GM23338 (cell line): ENCODE data around the gene CFAP58. TPM values are rescaled to one million over a fixed set of nuclear protein-coding genes. Genes with fewer than 3 reads are reported as not detected.

Source experiments
- ATAC-seq: fragments of 200-7000 bp; cut with Tn5 transposase; 3 replicates; pipeline ENCODE4 v1.9.1; 2020
- DNase-seq: peaks from one replicate; pipeline ENCODE4 v3.0.0-alpha.2; 2015; ENCODE audit warnings: low spot score
- H2AFZ ChIP-seq: fragments of 200-600 bp; sonication (generic); 2 replicates; pipeline ENCODE4 v1.8.0; 2016; ENCODE audit warnings: antibody characterized with exemption, mild to moderate bottlenecking, moderate library complexity
- H3F3A ChIP-seq: fragments of 200-600 bp; sonication (generic); replicated peaks from 2 replicates; pipeline ENCODE4 v1.8.0; 2017; ENCODE audit warnings: antibody characterized with exemption, mixed run types, low read depth
- H3K27ac ChIP-seq: fragments of 200-600 bp; sonication (generic); 2 replicates; pipeline ENCODE4 v1.6.1; 2016; ENCODE audit warnings: low read depth
- H3K27me3 ChIP-seq: fragments of 200-600 bp; sonication (generic); 2 replicates; pipeline ENCODE4 v1.8.0; 2016; ENCODE audit warnings: mild to moderate bottlenecking, mixed run types, moderate library complexity; ENCODE audit not compliant: insufficient read depth
- H3K36me3 ChIP-seq: fragments of 200-600 bp; sonication (generic); 2 replicates; pipeline ENCODE4 v1.8.0; 2016; ENCODE audit warnings: mild to moderate bottlenecking; ENCODE audit not compliant: insufficient read depth
- H3K4me1 ChIP-seq: fragments of 200-600 bp; sonication (generic); 2 replicates; pipeline ENCODE4 v1.8.0; 2016; ENCODE audit warnings: mild to moderate bottlenecking, moderate library complexity; ENCODE audit not compliant: insufficient read depth
- H3K4me2 ChIP-seq: fragments of 200-600 bp; sonication (generic); 2 replicates; pipeline ENCODE4 v1.7.1; 2017; ENCODE audit warnings: mixed run types
- H3K4me3 ChIP-seq: fragments of 200-600 bp; sonication (generic); 2 replicates; pipeline ENCODE4 v1.6.1; 2016; ENCODE audit warnings: mixed run types
- H3K79me2 ChIP-seq: fragments of 200-600 bp; sonication (generic); replicated peaks from 2 replicates; pipeline ENCODE4 v1.8.0; 2017; ENCODE audit warnings: mild to moderate bottlenecking; ENCODE audit not compliant: insufficient read depth
- H3K9me2 ChIP-seq: fragments of 200-600 bp; sonication (generic); 2 replicates; pipeline ENCODE4 v1.8.0; 2017; ENCODE audit not compliant: insufficient read depth
- H4K20me1 ChIP-seq: fragments of 200-600 bp; sonication (generic); replicated peaks from 2 replicates; pipeline ENCODE4 v1.8.0; 2017; ENCODE audit warnings: mild to moderate bottlenecking; ENCODE audit not compliant: insufficient read depth
- H3K27ac Mint-ChIP-seq: 2 replicates; pipeline ENCODE4 v1.8.0; 2020; ENCODE audit warnings: inconsistent platforms, mild to moderate bottlenecking, moderate library complexity, mixed read lengths
- H3K27me3 Mint-ChIP-seq: 3 replicates; pipeline ENCODE4 v1.8.0; 2022; ENCODE audit warnings: low read depth, mild to moderate bottlenecking, moderate library complexity, mixed read lengths, inconsistent platforms; ENCODE audit not compliant: insufficient read depth, poor library complexity
- H3K36me3 Mint-ChIP-seq: 3 replicates; pipeline ENCODE4 v1.8.0; 2021; ENCODE audit warnings: low read depth, mild to moderate bottlenecking, inconsistent platforms, moderate library complexity, mixed read lengths
- H3K4me1 Mint-ChIP-seq: 3 replicates; pipeline ENCODE4 v1.8.0; 2020; ENCODE audit warnings: mild to moderate bottlenecking, inconsistent platforms, mixed read lengths
- H3K4me3 Mint-ChIP-seq: 3 replicates; pipeline ENCODE4 v1.8.0; 2021; ENCODE audit warnings: moderate library complexity, mild to moderate bottlenecking, inconsistent platforms, mixed read lengths
- H3K9me3 Mint-ChIP-seq: 3 replicates; pipeline ENCODE4 v1.8.0; 2020; ENCODE audit warnings: moderate library complexity, mild to moderate bottlenecking, inconsistent platforms, mixed read lengths
- CREB1 ChIP-seq: fragments of 250-450 bp; sonication (Bioruptor Pico); IDR thresholded peaks from 2 replicates; pipeline ENCODE4 v1.5.0; 2020; ENCODE audit warnings: low read depth, mild to moderate bottlenecking, moderate library complexity
- EZH2 ChIP-seq: fragments of 200-600 bp; sonication (generic); IDR thresholded peaks from one replicate; pipeline ENCODE4 v1.8.0; 2017; ENCODE audit warnings: antibody characterized with exemption, mild to moderate bottlenecking, low read depth; ENCODE audit not compliant: unreplicated experiment
- EZH2phosphoT487 ChIP-seq: fragments of 200-600 bp; sonication (generic); IDR thresholded peaks from one replicate; pipeline ENCODE4 v1.8.1; 2018; ENCODE audit warnings: antibody characterized with exemption; ENCODE audit not compliant: unreplicated experiment
- JUNB ChIP-seq: IDR thresholded peaks from one replicate; pipeline ENCODE4 v1.6.1; 2016; ENCODE audit warnings: antibody characterized with exemption; ENCODE audit not compliant: unreplicated experiment
- POLR2AphosphoS5 ChIP-seq: IDR thresholded peaks from 2 replicates; pipeline ENCODE4 v1.6.1; 2016; ENCODE audit warnings: antibody characterized with exemption, low read depth
- STAT1 ChIP-seq: IDR thresholded peaks from one replicate; pipeline ENCODE4 v1.6.1; 2016; ENCODE audit warnings: antibody characterized with exemption; ENCODE audit not compliant: unreplicated experiment
- ZNF114 ChIP-seq: fragments of 250-450 bp; sonication (Bioruptor Pico); IDR thresholded peaks from 2 replicates; pipeline ENCODE4 v1.5.0; 2020; ENCODE audit warnings: mild to moderate bottlenecking, moderate library complexity
- ZNF331 ChIP-seq: fragments of 250-450 bp; sonication (Bioruptor Pico); IDR thresholded peaks from 2 replicates; pipeline ENCODE4 v1.5.0; 2020; ENCODE audit warnings: low read depth, mild to moderate bottlenecking, moderate library complexity
- polyA plus RNA-seq: library from polyadenylated mRNA; unstranded; fragments of >200 nt; fragmentation: Nextera tagmentation; extraction: Ambion mirVana; gene quantifications from 2 replicates; pipeline ENCODE4 v1.2.1, GENCODE V29; 2016
- total RNA-seq: library from RNA; depleted of rRNA; stranded (reverse); fragments of >200 nt; shearing (Covaris generic); gene quantifications from 2 replicates; pipeline ENCODE4 v1.2.3, GENCODE V29; 2014
- TF ChIP-seq, protein P1 (sequence below): fragments of 250-450 bp; sonication (Bioruptor Pico); IDR thresholded peaks from 2 replicates; pipeline ENCODE4 v1.5.0; 2020; ENCODE audit warnings: mild to moderate bottlenecking, moderate library complexity
- TF ChIP-seq, protein P2 (sequence below): IDR thresholded peaks from 2 replicates; pipeline ENCODE4 v1.6.1; 2016; ENCODE audit warnings: antibody characterized with exemption

The CFAP58 gene
- total and polyA plus RNA-seq, 2 experiments from 2014 or later, result 0.63 to 0.89 TPM

DNA sequence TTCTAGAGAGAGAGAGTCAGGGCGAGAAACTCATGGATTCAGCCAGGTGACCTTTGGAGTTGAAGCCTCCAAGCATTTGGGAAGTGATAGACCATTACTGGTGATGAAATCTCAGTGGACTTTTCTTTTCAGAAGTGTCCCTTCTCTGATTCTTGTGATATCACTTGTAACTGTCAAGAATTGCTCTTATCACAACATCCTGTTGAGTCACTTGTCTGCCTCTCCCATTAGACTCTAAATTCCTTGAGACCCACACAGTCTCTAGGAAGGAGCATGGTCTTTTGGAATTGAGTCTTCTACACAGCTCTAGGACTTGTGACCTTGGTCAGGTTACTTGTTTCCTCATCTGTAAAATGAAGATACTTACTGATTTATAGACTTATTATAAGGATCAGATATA is 81.0 kb downstream of the CFAP58 start (continued):
- TF ChIP-seq, protein P1, sequence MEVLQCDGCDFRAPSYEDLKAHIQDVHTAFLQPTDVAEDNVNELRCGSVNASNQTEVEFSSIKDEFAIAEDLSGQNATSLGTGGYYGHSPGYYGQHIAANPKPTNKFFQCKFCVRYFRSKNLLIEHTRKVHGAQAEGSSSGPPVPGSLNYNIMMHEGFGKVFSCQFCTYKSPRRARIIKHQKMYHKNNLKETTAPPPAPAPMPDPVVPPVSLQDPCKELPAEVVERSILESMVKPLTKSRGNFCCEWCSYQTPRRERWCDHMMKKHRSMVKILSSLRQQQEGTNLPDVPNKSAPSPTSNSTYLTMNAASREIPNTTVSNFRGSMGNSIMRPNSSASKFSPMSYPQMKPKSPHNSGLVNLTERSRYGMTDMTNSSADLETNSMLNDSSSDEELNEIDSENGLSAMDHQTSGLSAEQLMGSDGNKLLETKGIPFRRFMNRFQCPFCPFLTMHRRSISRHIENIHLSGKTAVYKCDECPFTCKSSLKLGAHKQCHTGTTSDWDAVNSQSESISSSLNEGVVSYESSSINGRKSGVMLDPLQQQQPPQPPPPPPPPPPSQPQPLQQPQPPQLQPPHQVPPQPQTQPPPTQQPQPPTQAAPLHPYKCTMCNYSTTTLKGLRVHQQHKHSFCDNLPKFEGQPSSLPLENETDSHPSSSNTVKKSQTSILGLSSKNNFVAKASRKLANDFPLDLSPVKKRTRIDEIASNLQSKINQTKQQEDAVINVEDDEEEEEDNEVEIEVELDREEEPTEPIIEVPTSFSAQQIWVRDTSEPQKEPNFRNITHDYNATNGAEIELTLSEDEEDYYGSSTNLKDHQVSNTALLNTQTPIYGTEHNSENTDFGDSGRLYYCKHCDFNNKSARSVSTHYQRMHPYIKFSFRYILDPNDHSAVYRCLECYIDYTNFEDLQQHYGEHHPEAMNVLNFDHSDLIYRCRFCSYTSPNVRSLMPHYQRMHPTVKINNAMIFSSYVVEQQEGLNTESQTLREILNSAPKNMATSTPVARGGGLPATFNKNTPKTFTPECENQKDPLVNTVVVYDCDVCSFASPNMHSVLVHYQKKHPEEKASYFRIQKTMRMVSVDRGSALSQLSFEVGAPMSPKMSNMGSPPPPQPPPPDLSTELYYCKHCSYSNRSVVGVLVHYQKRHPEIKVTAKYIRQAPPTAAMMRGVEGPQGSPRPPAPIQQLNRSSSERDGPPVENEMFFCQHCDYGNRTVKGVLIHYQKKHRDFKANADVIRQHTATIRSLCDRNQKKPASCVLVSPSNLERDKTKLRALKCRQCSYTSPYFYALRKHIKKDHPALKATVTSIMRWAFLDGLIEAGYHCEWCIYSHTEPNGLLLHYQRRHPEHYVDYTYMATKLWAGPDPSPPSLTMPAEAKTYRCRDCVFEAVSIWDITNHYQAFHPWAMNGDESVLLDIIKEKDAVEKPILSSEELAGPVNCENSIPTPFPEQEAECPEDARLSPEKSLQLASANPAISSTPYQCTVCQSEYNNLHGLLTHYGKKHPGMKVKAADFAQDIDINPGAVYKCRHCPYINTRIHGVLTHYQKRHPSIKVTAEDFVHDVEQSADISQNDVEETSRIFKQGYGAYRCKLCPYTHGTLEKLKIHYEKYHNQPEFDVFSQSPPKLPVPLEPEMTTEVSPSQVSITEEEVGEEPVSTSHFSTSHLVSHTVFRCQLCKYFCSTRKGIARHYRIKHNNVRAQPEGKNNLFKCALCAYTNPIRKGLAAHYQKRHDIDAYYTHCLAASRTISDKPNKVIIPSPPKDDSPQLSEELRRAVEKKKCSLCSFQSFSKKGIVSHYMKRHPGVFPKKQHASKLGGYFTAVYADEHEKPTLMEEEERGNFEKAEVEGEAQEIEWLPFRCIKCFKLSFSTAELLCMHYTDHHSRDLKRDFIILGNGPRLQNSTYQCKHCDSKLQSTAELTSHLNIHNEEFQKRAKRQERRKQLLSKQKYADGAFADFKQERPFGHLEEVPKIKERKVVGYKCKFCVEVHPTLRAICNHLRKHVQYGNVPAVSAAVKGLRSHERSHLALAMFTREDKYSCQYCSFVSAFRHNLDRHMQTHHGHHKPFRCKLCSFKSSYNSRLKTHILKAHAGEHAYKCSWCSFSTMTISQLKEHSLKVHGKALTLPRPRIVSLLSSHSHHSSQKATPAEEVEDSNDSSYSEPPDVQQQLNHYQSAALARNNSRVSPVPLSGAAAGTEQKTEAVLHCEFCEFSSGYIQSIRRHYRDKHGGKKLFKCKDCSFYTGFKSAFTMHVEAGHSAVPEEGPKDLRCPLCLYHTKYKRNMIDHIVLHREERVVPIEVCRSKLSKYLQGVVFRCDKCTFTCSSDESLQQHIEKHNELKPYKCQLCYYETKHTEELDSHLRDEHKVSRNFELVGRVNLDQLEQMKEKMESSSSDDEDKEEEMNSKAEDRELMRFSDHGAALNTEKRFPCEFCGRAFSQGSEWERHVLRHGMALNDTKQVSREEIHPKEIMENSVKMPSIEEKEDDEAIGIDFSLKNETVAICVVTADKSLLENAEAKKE (CRISPR knock-in tag), result no peak
- TF ChIP-seq ZNF114 (CRISPR knock-in tag), result no peak
- no peak for TF ChIP-seq CREB1
- no peak for TF ChIP-seq EZH2
- TF ChIP-seq, protein P2, sequence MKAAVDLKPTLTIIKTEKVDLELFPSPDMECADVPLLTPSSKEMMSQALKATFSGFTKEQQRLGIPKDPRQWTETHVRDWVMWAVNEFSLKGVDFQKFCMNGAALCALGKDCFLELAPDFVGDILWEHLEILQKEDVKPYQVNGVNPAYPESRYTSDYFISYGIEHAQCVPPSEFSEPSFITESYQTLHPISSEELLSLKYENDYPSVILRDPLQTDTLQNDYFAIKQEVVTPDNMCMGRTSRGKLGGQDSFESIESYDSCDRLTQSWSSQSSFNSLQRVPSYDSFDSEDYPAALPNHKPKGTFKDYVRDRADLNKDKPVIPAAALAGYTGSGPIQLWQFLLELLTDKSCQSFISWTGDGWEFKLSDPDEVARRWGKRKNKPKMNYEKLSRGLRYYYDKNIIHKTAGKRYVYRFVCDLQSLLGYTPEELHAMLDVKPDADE, result no peak
- no peak for TF ChIP-seq JUNB
- TF ChIP-seq POLR2AphosphoS5, result no peak
- TF ChIP-seq EZH2phosphoT487, result no peak
- TF ChIP-seq ZNF331 (CRISPR knock-in tag), result no peak
- no peak for TF ChIP-seq STAT1

DNA sequence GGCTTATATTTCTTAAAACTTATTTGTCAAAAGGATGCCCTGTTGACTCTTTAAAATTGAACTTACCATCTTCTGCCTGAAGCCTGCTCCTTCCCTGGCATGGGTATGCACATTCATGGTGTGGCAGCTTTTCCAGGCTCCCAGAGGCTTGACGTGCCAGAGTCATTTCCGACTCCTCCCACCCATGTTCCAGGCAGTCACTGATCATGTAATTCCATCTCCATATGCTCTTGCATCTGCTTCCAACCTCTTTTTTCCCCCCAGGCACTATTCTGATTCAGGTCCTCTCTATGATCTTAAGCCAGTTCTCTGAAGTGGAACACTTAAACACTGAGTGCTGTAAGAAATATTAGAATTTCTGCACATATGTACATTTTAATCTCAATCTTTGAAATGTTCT is 82.2 kb downstream of the CFAP58 start:
- H3K27me3 Mint-ChIP-seq, result peaks cover 3% of the 10 kb centered on the region
- Histone ChIP-seq H3K36me3 (no peaks in the 10 kb centered on the region), H3K79me2 (no peaks in the 10 kb centered on the region), H3K27ac (no peak overlapping the region), H2AFZ (no peak overlapping the region), H4K20me1 (no peaks in the 10 kb centered on the region), H3K4me2 (no peak overlapping the region), H3K4me3 (no peak overlapping the region), H3K27me3 (no peaks in the 10 kb centered on the region), H3F3A (no peaks in the 10 kb centered on the region), H3K4me1 (no peaks in the 10 kb centered on the region), H3K9me2 (no peaks in the 10 kb centered on the region)
- no peak overlapping the region for H3K27ac Mint-ChIP-seq
- no peak for DNase-seq
- no peak for ATAC-seq
- H3K4me3 Mint-ChIP-seq, result no peak overlapping the region
- no peaks in the 10 kb centered on the region; the same call in 2 of the 3 replicates for H3K9me3 Mint-ChIP-seq
- no peaks in the 10 kb centered on the region for H3K36me3 Mint-ChIP-seq
- H3K4me1 Mint-ChIP-seq, result peaks cover 2% of the 10 kb centered on the region; the same call in 2 of the 3 replicates
- TF ChIP-seq EZH2phosphoT487, result no peak
- TF ChIP-seq, protein P1 (CRISPR knock-in tag), result no peak
- TF ChIP-seq EZH2, result no peak
- TF ChIP-seq CREB1, result no peak
